Type B pancreatic cell (in vitro differentiated cells): ENCODE measurements around the gene TSHZ2. TPM values are rescaled to one million over a fixed set of nuclear protein-coding genes. Genes with fewer than 3 reads are reported as not detected.

Source experiments
- DNase-seq: peaks from one replicate; pipeline ENCODE4 v3.0.0; 2021; ENCODE audit warnings: mixed read lengths; ENCODE audit not compliant: unreplicated experiment; ENCODE audit errors: extremely low spot score
- H3K27ac Mint-ChIP-seq: 2 replicates; pipeline ENCODE4 v1.8.0; 2021; ENCODE audit warnings: mild to moderate bottlenecking, mixed read lengths
- H3K27me3 Mint-ChIP-seq: 2 replicates; pipeline ENCODE4 v1.8.0; 2021; ENCODE audit warnings: mixed read lengths
- H3K36me3 Mint-ChIP-seq: 2 replicates; pipeline ENCODE4 v1.8.0; 2021; ENCODE audit warnings: mixed read lengths
- H3K4me1 Mint-ChIP-seq: one replicate; pipeline ENCODE4 v1.8.0; 2021; ENCODE audit warnings: mixed read lengths; ENCODE audit not compliant: unreplicated experiment
- H3K4me3 Mint-ChIP-seq: 2 replicates; pipeline ENCODE4 v1.8.0; 2021; ENCODE audit warnings: mild to moderate bottlenecking, mixed read lengths
- H3K9me3 Mint-ChIP-seq: 2 replicates; pipeline ENCODE4 v1.8.0; 2021; ENCODE audit warnings: mixed read lengths
- CTCF ChIP-seq: fragments of 200-600 bp; sonication (generic); conservative IDR thresholded peaks from 2 replicates; pipeline ENCODE4 v1.5.0; 2021; ENCODE audit warnings: antibody characterized with exemption, mild to moderate bottlenecking
- total RNA-seq: library from RNA; stranded (reverse); gene quantifications from 2 replicates; pipeline ENCODE4 v1.2.1, GENCODE V29; 2021; ENCODE audit warnings: low replicate concordance

The TSHZ2 gene
- total RNA-seq, 1 donor from 2014 or later = 45.5 TPM

GRCh38 chr20:53129563-53129962 lies 157.4 kb downstream of the TSHZ2 start:
- peaks cover 54% of the 10 kb centered on the region for H3K4me1 Mint-ChIP-seq
- H3K9me3 Mint-ChIP-seq = peaks cover 6% of the 10 kb centered on the region
- H3K27me3 Mint-ChIP-seq = no peaks in the 10 kb centered on the region
- peaks cover 29% of the 10 kb centered on the region for H3K36me3 Mint-ChIP-seq
- H3K4me3 Mint-ChIP-seq = no peak overlapping the region
- DNase-seq = no peak
- no peak for TF ChIP-seq CTCF
- no peak overlapping the region for H3K27ac Mint-ChIP-seq

- Mint-ChIP-seq H3K4me1 (peaks cover 54% of the 10 kb centered on the region), H3K36me3 (peaks cover 33% of the 10 kb centered on the region), H3K4me3 (no peak overlapping the region), H3K27ac (no peak overlapping the region), H3K9me3 (peaks cover 10% of the 10 kb centered on the region), H3K27me3 (no peaks in the 10 kb centered on the region)
- no peak for TF ChIP-seq CTCF
- no peak for DNase-seq
Measured at GRCh38 chr20:53130795-53131194, 158.6 kb downstream of the TSHZ2 start.

GRCh38 chr20:53133125-53133524 lies 161.0 kb downstream of the TSHZ2 start:
- no peak for TF ChIP-seq CTCF
- Mint-ChIP-seq H3K27ac (no peak overlapping the region), H3K4me1 (peaks cover 43% of the 10 kb centered on the region), H3K4me3 (no peak overlapping the region), H3K36me3 (peaks cover 28% of the 10 kb centered on the region), H3K27me3 (no peaks in the 10 kb centered on the region), H3K9me3 (peaks cover 10% of the 10 kb centered on the region)
- DNase-seq = no peak

GRCh38 chr20:53133628-53134027 lies 161.5 kb downstream of the TSHZ2 start:
- H3K9me3 Mint-ChIP-seq = peaks cover 10% of the 10 kb centered on the region
- H3K4me1 Mint-ChIP-seq = peaks cover 43% of the 10 kb centered on the region
- no peak for TF ChIP-seq CTCF
- no peak overlapping the region for H3K4me3 Mint-ChIP-seq
- DNase-seq = no peak
- peaks cover 2% of the 10 kb centered on the region for H3K27me3 Mint-ChIP-seq
- H3K36me3 Mint-ChIP-seq = peaks cover 28% of the 10 kb centered on the region
- H3K27ac Mint-ChIP-seq = no peak overlapping the region

GRCh38 chr20:53136473-53136872 lies 164.3 kb downstream of the TSHZ2 start:
- DNase-seq = no peak
- peaks cover 29% of the 10 kb centered on the region for H3K36me3 Mint-ChIP-seq

More at GRCh38 chr20:53136473-53136872, 164.3 kb downstream of the TSHZ2 start:
- Mint-ChIP-seq H3K4me3 (no peak overlapping the region), H3K27ac (no peak overlapping the region), H3K27me3 (peaks cover 6% of the 10 kb centered on the region), H3K4me1 (peaks cover 47% of the 10 kb centered on the region), H3K9me3 (peaks cover 10% of the 10 kb centered on the region)
- TF ChIP-seq CTCF = no peak
